ENCODE results near the gene CEACAM7. TPM values are rescaled to one million over a fixed set of nuclear protein-coding genes. Genes with fewer than 3 reads are reported as not detected.
"Not testable (repeated sequence)": the region's sequence is repeated elsewhere in the genome, so short reads cannot be mapped to it uniquely, and the experiment has no call there.

Gene CEACAM7
- total RNA-seq, 1 donor from 2014 or later: not detected

- TF ChIP-seq CTCF (conservative IDR thresholded peaks at IDR 0.05): no peak
- Mint-ChIP-seq H3K36me3 (ENCODE audit: low read depth) (peaks cover 4% of the 10 kb centered on the region), H3K4me1 (no peaks in the 10 kb centered on the region), H3K4me3 (no peak overlapping the region), H3K27ac (ENCODE audit: unreplicated experiment) (no peak overlapping the region), H3K9me3 (peaks cover 12% of the 10 kb centered on the region), H3K27me3 (ENCODE audit: low read depth) (no peaks in the 10 kb centered on the region)
- DNase-seq (ENCODE audit: low read depth, low spot score): no peak
Measured at GRCh38 chr19:41720103-41720502, 32.0 kb upstream of the CEACAM7 start.

DNA sequence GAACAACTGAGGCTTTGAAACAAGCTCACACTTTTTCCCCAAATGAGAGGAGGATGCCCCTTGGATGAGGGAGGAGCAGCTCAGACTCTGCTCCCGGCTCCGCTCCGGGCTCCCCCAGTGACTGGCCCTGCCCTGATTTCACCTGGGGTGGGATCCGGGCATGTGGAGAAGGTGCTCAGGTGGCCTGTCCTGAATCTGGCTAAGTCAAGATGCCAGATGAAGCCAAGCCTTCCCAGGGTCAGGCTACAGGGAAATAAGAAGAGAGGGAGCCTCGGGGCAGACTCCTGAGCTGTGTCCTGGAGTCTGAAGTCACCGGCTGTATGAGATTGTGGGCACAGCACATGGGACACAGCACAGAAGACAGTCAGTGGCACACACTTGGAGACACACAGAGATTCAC is 30.7 kb upstream of the CEACAM7 start:
- H3K4me3 Mint-ChIP-seq: no peak overlapping the region
- no peaks in the 10 kb centered on the region for H3K4me1 Mint-ChIP-seq
- DNase-seq (ENCODE audit: low read depth, low spot score): no peak
- peaks cover 8% of the 10 kb centered on the region for H3K9me3 Mint-ChIP-seq
- H3K27ac Mint-ChIP-seq (ENCODE audit: unreplicated experiment): no peak overlapping the region
- peaks cover 4% of the 10 kb centered on the region for H3K36me3 Mint-ChIP-seq (ENCODE audit: low read depth)
- H3K27me3 Mint-ChIP-seq (ENCODE audit: low read depth): no peaks in the 10 kb centered on the region
- no peak for TF ChIP-seq CTCF (conservative IDR thresholded peaks at IDR 0.05)

- no peaks in the 10 kb centered on the region for H3K4me1 Mint-ChIP-seq
- TF ChIP-seq CTCF (conservative IDR thresholded peaks at IDR 0.05): no peak
- H3K36me3 Mint-ChIP-seq (ENCODE audit: low read depth): no peaks in the 10 kb centered on the region
- no peak for DNase-seq (ENCODE audit: low read depth, low spot score)
- H3K27ac Mint-ChIP-seq (ENCODE audit: unreplicated experiment): no peak overlapping the region
- no peaks in the 10 kb centered on the region for H3K27me3 Mint-ChIP-seq (ENCODE audit: low read depth)
- H3K9me3 Mint-ChIP-seq: peaks cover 10% of the 10 kb centered on the region
- H3K4me3 Mint-ChIP-seq: no peak overlapping the region
Measured at GRCh38 chr19:41714598-41714997, 26.5 kb upstream of the CEACAM7 start.

GRCh38 chr19:41711376-41712261 is 23.5 kb upstream of the CEACAM7 start:
- Mint-ChIP-seq H3K36me3 (ENCODE audit: low read depth) (no peaks in the 10 kb centered on the region), H3K9me3 (peaks cover 9% of the 10 kb centered on the region), H3K27ac (ENCODE audit: unreplicated experiment) (no peak overlapping the region), H3K4me1 (no peaks in the 10 kb centered on the region), H3K27me3 (ENCODE audit: low read depth) (no peaks in the 10 kb centered on the region), H3K4me3 (no peak overlapping the region)
- TF ChIP-seq CTCF (conservative IDR thresholded peaks at IDR 0.05): no peak
- no peak for DNase-seq (ENCODE audit: low read depth, low spot score)

- Mint-ChIP-seq H3K36me3 (ENCODE audit: low read depth) (no peaks in the 10 kb centered on the region), H3K4me1 (no peaks in the 10 kb centered on the region), H3K27ac (ENCODE audit: unreplicated experiment) (no peak overlapping the region), H3K4me3 (no peak overlapping the region), H3K27me3 (ENCODE audit: low read depth) (no peaks in the 10 kb centered on the region), H3K9me3 (peaks cover 12% of the 10 kb centered on the region)
- no peak for DNase-seq (ENCODE audit: low read depth, low spot score)
- no peak for TF ChIP-seq CTCF (conservative IDR thresholded peaks at IDR 0.05)
Measured at GRCh38 chr19:41709951-41710645, 22.0 kb upstream of the CEACAM7 start.

- not testable (repeated sequence) for H3K36me3 Mint-ChIP-seq (ENCODE audit: low read depth); DNase-seq (ENCODE audit: low read depth, low spot score); H3K4me3 Mint-ChIP-seq; H3K4me1 Mint-ChIP-seq; H3K27ac Mint-ChIP-seq (ENCODE audit: unreplicated experiment); H3K27me3 Mint-ChIP-seq (ENCODE audit: low read depth)
- H3K9me3 Mint-ChIP-seq: peaks cover 12% of the 10 kb centered on the region
Measured at GRCh38 chr19:41709516-41709915, 21.4 kb upstream of the CEACAM7 start.

Data from neural crest cell (in vitro differentiated cells).